Hepatocyte (in vitro differentiated cells): ENCODE data around the gene PECR.

Source experiments
- CTCF ChIP-seq: fragments of 200-600 bp; sonication (generic); IDR thresholded peaks from 2 replicates; pipeline ENCODE4 v1.5.1; 2016; ENCODE audit warnings: antibody characterized with exemption, mild to moderate bottlenecking; ENCODE audit not compliant: poor library complexity
- EZH2 ChIP-seq: fragments of 200-600 bp; sonication (generic); IDR thresholded peaks from 2 replicates; pipeline ENCODE4 v1.6.1; 2016; ENCODE audit warnings: antibody characterized with exemption, mild to moderate bottlenecking, borderline replicate concordance
- EZH2phosphoT487 ChIP-seq: fragments of 200-600 bp; sonication (generic); IDR thresholded peaks from one replicate; pipeline ENCODE4 v1.6.1; 2018; ENCODE audit warnings: antibody characterized with exemption, mild to moderate bottlenecking, low read depth, moderate library complexity; ENCODE audit not compliant: unreplicated experiment, severe bottlenecking

DNA sequence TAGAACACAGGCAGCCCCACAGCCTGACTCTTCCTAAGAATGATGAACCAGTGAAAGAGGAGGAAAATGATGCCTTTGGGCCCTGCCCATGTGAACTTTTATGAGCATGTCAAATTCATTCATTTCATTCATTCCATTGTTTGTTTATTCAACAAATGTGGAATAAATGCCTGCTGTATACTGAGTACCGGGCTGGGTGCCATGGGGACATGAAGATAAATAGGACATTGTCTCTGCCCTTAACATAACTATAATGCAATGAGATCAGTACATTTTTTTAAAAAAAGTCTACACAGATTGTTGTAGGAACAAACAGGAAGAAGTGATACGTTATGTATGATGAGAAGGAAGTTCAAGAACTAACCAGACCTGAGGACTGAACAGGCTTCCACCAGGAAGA, 83.0 kb downstream of the PECR start:
- TF ChIP-seq EZH2 (no peak), CTCF (no peak), EZH2phosphoT487 (no peak)
